ENCODE measurements around the gene PLEKHH2.
A peak's percentile ranks its signal among the peaks of the same experiment; 100 is the strongest.
"Not testable (repeated sequence)": the region's sequence is repeated elsewhere in the genome, so short reads cannot be mapped to it uniquely, and the experiment has no call there.

The PLEKHH2 gene

DNA sequence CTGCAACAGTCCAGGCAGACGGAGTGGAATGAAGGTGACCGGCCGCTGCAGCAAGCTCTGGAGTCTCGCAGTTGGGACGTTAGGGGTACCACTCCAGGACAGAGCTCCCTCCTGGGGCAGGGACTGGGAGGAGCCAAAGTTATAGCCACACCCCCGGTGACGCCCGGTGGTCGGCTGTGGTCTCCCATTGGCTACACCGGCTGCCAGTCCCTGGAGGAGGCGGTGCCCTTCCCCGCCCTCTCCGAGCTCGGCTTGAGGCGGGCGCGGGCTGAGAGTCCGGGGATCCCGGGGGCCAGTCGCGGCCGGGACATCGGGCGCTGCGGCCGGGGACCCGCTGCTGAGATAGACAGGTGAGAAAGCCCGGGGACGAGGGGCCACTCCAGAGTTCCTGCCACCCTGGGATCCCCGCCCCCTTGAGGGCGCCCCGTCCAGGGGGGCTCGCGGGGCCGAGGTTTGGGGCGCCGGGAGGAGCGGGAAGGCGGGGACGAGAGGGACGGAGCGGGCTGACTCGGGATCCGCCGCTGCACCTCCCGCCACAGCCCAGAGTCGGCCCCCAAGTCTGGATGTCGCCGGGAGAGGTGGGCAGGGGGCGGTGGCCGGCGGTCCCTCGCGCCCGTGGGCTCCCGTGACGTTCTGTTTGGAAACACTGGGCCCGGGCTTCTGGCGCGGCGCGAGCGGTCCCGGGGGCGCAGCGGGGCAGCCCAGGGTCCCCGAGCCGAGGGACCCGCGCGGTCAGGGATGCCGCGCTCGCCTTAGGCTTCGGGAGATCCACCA, at the start of gene PLEKHH2:
TSS of gene PLEKHH2 (plus strand) at position 231 of the 774 bp plus-strand sequence. CDS start 7,414 bp downstream, outside the sequence.
- peak; percentile 8 for DNase-seq

- no peak for DNase-seq
These were observed 44.6 kb upstream of the PLEKHH2 start for GRCh38 chr2:43592443-43592842.

DNA sequence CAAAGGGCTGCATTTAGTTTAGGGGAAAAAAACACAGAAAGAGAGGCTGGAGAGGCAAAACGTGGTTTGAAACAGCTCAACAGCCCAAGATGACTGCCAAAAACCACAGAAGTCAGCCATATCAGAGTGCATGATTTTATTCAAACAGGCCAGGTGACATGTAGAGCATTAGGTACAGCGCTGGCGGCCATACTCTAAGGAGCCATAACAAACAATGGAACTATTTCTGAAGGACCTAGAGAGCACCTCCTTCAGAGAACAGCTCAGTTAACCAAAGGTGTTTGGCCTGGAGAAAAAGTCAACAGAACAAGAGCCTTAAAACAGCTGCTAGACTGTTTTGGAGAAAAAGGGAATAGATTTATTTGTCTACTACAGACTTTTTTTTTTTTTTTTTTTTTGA, 43.8 kb upstream of the PLEKHH2 start:
- no peak for DNase-seq

DNA sequence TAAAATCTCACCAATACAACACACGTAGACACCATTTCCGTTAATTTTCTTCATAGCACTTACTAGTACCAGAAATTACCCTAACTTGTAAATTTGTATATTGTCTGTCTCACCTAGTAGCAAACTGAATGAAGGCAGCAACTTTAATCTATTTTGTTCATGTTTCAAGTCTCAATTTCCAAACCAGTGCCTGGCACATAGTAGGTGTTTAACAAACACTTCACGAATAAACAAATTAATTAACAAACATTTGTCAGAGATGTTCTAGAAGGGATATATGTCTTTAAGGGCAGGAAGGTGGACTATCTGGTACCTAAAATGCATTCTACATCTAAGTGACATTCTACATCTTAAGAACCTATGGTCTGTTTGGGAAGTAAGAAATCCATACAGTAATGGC, 42.2 kb upstream of the PLEKHH2 start:
- DNase-seq, result no peak

GRCh38 chr2:43595603-43596412, 41.3 kb upstream of the PLEKHH2 start, which contains the start of gene THADA:
Gene THADA (minus strand): TSS chr2:43596038. CDS start chr2:43592392, 3,646 bp downstream.
- DNase-seq, result peak; percentile 94

- DNase-seq, result not testable (repeated sequence)
These were observed 36.5 kb upstream of the PLEKHH2 start for GRCh38 chr2:43600596-43600995.

- no peak for DNase-seq
These were observed 32.4 kb upstream of the PLEKHH2 start for GRCh38 chr2:43604674-43605073.

DNA sequence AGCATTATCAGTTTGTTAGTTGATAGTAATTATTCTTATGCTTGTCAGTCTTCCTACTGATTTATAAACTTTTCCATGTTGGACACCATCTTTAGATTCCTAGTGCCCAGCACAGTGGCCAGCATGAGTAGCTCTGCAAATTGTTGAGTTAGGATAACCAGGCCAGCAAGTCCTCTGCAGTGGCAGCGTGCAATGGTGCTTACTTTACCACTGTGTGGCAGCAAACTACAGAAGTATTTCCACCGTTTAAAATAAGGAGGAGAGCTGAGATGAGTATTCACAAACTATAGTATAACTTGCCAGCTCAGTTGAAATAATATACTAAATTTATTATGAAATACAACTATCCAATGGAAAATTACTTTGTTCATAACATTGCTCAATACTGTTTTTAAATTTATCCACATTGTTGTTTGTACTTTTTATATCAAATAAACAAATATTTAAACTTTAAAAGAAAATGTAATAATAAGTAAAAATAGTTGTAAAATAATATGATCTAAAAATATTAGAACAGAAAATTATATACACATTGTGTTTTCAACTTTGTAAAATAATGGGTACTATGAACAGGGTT, 31.9 kb upstream of the PLEKHH2 start:
- no peak for DNase-seq

- peak; percentile 40 for DNase-seq
These were observed 31.2 kb upstream of the PLEKHH2 start for GRCh38 chr2:43605851-43606250.

DNA sequence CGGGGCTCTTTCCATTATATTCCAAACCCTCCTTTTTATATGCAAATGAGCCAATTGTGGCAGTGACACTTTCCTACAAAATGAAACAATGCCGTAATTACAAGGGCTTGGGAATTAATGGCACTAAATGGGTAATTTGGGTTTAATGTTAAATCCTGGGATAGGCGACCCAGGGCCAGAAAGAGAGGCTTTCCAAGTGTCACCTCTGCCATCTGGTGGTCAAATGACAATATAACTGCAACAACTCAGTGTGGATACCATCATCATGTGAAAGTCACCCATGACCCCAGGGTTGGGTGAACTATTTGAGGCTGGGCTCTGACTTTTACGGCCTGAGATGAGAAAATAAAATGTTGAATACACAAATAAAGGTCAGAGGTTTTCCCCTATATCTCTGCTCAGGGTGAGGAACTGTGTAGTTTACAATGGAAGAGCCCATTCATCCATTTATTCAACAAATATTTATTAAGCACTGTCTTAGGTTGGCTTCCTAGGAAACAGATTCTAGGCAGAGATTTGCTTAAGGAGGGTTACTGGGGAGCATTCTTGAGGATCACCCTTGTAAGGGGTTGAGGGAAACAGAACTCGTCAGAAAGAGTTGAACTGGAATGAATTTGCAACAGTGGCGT, 27.7 kb upstream of the PLEKHH2 start:
- DNase-seq, result no peak

- DNase-seq, result no peak
These were observed 26.7 kb upstream of the PLEKHH2 start for GRCh38 chr2:43610361-43610760.

DNA sequence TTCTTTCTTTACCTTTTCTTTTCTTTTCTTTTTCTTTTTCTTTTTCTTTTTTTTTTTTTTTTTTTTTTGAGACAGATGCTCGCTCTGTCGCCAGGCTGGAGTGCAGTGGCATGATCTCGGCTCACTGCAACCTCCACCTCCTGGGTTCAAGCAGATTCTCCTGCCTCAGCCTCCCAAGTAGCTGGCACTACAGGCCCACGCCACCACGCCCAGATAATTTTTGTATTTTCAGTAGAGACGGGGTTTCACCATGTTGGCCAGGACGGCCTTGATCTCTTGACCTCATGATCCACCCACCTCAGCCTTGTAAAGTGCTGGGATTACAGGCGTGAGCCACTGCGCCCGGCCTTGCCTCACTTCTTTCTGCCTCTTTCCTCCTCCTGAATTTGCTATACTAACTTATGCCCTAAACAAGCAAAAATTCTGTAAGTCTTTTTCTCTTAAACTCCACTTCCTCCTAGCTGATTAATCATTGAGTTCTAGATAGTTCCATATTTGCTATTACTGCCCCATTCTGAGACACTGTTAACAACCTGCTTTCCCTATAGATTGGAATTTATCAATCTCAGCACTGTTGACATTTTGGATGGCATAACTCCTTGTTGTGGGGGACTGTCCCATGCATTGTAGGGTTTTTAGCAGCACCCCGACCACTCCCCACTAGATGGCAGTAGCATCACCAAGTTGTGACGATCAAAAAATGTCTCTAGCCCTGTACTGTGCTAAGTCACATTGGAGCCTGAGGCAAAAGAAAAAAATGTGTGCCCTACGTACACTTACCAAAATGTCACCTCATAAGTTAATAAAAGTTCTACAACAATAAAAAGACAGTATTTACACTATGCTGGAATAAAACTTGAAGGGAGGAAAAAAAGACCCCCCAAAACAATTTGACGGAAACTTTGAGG, 24.8 kb upstream of the PLEKHH2 start:
- peak; percentile 10 for DNase-seq

DNA sequence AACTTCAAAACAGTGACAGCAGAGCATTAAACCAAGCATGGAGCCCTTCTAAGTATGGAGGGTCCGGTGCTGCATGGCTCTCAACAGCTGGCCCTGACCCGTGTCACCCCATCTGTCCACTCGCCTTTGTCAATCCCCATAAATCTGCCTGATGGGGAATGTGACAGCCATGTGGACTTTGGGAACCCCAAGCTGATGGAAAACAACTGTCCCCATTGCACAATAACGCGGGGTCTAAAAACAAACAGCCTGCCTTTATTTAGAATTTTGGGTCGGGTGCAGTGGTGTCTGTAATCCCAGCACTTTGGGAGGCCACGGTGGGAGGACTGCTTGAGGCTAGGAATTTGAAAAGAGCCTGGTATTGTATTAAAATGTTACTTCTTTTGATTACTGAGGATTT, 24.1 kb upstream of the PLEKHH2 start:
- no peak for DNase-seq

DNA sequence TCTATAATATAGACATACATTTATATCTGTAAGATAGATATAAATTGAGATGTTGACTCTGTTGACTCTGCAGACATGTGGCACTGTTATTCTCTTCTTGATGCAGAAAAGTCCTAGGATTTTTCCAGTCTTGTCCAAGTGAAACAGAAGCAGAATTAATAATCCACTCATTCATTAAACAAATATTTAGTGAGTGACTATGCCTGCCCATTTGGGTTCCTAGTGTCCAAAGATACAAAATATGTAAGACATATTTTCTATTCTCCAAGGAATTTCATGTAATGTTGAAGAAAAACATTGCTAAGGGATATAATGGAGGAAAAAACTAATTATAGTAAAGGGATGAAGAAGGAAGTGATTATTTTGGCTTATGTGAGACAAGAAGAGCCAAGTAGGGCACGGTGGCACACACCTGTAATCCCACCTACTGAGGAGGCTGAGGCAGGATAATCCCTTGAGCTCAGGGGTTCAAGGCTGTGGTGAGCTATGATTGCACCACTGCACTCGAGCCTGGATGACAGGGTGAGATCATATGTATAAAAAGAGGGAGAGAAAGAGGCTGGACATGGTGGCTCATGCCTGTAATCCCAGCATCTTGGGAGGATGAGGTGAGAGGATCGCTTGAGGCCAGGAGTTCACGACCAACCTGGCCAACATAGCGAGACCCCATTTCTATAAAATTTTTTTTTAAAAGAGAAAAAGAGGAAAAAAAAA, 19.9 kb upstream of the PLEKHH2 start:
- no peak for DNase-seq

DNA sequence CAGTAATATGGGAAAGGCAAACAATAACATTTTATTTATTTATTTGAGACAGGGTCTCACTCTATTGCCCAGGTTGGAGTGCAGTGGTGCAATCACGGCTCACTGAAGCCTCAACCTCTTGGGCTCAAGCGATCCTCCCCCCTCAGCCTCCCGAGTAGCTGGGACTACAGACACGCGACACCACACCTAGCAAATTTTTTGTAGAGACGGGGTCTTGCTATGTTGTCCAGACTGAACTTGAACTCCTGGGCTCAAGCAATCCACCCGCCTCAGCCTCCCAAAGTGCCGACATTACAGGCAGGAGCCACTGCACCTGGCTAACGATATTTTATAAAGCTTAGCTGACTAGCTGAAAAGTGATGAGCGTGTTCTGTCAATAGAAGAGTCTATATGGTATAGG, 17.5 kb upstream of the PLEKHH2 start:
- no peak for DNase-seq

- DNase-seq, result peak; percentile 41
These were observed 14.1 kb upstream of the PLEKHH2 start for GRCh38 chr2:43622931-43623451.

DNA sequence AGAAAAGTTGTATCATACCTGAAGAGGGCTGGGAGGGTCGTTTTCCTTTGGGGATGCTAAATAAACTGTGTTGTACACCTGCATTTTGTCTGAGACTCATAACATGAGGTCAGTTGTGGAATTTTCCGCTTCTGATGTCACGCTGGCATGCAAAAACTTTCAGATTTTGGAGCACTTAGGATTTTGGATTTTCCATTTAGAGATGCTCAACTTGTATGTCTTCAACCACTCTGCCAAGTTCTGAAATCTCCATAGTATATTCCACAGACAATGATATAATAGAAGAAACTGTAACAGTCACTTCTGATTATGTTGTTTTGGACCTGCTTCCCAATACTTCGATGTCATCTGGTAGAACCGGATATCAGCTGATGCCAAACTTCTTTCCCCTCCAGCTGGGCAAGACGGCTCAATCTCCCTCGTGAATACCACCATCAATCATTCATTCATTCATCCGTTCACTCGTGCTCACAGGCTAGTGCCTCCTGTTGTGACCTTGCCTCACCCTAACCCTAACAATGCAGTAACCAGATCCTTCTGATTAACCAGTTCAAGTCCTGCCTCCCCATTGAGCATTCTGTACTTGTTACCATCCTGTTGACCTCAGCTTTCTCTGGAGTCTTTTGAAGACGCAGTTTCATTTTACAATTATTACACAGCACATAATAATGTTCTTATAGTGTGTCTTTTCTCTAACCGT, 5.3 kb upstream of the PLEKHH2 start:
- no peak for DNase-seq

DNA sequence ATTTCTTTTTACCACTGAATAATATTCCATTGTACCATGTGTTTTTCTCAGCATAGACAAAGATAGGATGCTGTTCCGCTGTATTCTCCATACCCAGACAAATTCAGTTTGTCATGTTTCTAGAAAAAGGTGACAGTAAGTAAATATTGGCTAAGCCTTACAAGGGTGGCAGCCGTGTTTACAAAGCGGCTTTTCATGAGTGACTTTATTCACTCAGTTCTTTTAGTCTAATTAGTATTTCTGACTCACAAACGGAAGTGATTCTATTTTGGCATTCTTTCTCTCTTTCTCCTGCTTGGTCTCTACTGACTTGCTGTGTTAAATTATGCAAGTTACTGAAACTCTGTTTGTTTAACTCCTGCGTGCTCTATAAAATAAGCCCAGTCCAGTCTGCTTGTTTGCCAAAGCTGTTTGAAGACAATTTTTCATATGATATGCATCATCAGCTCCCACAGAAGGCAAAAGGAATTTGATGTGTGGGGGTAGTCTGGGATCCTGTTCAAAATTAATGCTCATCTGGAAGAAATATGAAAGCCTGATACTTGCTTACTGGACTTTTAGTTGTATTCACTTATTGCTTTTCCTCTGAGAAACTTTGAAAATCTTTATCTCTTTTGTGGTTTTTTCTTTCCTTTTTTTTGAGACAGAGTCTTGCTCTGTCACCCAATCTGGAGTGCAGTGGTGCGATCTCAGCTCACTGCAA, 2.3 kb upstream of the PLEKHH2 start:
- no peak for DNase-seq

GRCh38 chr2:43636153-43636552, 907 bp upstream of the PLEKHH2 start:
- DNase-seq, result not testable (repeated sequence)

DNA sequence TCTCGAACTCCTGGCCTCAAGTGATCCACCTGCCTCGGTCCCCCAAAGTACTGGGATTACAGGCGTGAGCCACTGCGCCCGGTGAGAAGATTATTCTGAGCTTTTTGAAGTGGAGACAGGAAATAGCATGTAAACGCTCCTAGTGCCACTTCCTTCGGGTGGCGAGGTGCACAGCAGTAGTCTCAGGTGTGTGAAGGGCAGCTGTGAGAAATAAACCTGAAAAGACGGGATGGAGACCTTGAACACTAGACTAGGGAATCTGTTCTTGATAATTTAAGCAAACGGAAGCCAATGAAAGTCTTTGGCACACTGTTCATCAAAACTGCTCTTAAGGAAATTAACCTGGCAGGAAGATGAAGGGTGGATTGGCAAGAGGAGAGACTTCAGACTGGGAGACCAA, 439 bp upstream of the PLEKHH2 start:
- DNase-seq, result no peak

All from NCI-H524 treated with DMSO at 0.1 percent for 48 hours (cell line).